Inferior parietal cortex (tissue), 1 donor: ENCODE results near the gene CASP5.

Source experiments
- DNase-seq: peaks from one replicate; pipeline ENCODE4 v3.0.0-alpha.2; 2016; ENCODE audit errors: extremely low spot score

Gene CASP5

DNA sequence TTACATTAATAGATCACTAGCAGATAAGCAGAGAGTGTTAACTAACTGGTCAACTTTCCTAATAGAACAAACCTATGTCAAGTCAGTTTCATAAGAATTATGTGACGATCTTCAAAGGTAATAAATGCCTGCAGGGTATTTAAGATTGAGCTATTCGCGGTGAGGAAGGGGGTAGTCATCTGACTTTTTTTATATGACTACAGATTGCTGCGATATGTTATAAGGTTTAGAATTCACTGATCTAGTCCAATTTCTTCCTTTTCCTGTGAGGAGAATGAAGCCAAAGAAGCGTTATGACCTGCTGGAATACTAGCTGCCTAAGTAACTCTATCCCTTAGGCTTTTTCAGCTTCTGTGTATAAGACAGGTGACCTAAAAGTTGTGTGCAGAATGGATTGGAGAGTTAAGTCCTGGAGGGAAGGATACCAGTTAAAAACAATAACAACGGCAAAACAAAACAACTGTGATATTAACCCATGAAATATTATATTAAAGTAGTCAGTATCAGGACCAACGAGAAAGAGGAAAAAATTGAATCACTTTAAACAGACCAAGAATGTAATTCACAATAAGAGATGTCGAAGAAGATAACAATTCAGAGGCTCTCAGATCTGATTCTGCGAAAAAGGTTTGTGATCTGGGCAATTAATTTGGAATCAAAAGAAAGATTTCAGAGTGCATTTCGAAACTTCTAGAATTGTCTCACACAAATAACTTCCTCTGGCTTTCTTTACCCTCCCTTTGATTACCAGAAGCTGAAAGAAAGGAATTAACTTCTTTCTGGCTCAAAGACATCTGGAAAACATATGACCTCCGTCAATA, 55.2 kb downstream of the CASP5 start:
- no peak for DNase-seq

- DNase-seq: no peak
These were observed 57.2 kb downstream of the CASP5 start for GRCh38 chr11:104965735-104966134.

GRCh38 chr11:104964247-104964646, 58.7 kb downstream of the CASP5 start:
- no peak for DNase-seq

GRCh38 chr11:104962852-104963251, 60.1 kb downstream of the CASP5 start:
- DNase-seq: no peak

- no peak for DNase-seq
These were observed 65.7 kb downstream of the CASP5 start for GRCh38 chr11:104957280-104957679.

DNA sequence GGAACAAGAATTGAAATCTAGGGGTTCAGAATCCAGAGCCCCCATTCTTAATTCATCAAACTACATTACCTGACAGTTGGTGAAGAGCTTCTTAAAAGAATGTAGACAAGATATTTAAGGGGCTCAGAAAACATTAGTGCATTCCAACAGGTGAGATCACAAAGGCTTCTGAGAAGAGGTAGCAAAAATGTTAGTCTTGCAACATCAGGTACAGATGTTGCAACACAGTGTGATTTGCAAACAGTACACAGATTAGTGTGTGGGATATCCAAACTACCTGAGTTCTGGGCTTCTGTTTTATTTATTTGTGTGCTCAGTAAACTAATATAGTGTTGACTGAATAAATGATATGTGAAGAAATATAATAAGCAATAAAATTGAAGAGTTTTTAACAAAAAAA, 66.4 kb downstream of the CASP5 start:
- DNase-seq: no peak

DNA sequence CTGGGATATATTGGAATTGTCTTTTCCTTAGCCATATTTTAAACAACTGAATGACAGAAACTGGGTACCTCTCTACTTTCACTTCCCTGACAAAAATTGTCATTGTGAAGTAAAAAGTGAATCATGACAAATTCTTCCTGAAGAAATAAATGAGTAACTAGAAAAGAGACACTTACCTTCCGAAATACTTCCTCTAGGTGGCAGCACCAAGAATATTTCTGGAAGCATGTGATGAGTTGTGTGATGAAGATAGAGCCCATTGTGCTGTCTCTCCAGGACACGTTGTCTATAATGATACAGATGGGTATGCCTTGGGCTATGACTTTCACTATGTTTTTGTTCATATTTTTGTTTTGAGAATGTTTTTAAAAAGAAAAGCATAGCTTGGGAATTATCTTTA, 76.1 kb downstream of the CASP5 start:
- DNase-seq: peak; percentile 17
